ENCODE measurements around the gene MT1F. TPM values are rescaled to one million over a fixed set of nuclear protein-coding genes. Genes with fewer than 3 reads are reported as not detected.

Gene MT1F
- total RNA-seq, 1 donor from 2014 or later: not detected

GRCh38 chr16:56682703-56683397 is 25.1 kb downstream of the MT1F start:
- Mint-ChIP-seq H3K4me3 (peak overlapping the region; percentile 89), H3K9me3 (peaks cover 10% of the 10 kb centered on the region), H3K27ac (no peak overlapping the region), H3K27me3 (ENCODE audit: insufficient read depth, low read depth) (peaks cover 12% of the 10 kb centered on the region), H3K36me3 (peaks cover 3% of the 10 kb centered on the region), H3K4me1 (peaks cover 22% of the 10 kb centered on the region)
- Histone ChIP-seq H3K4me1 (peaks cover 5% of the 10 kb centered on the region), H3K27me3 (peaks cover 68% of the 10 kb centered on the region), H3K9ac (no peak overlapping the region), H3K4me2 (peak overlapping the region; percentile 93), H3F3A (ENCODE audit: low read depth) (peaks cover 5% of the 10 kb centered on the region), H4K20me1 (ENCODE audit: low read depth) (no peaks in the 10 kb centered on the region), H3K27ac (no peak overlapping the region), H3K36me3 (no peaks in the 10 kb centered on the region), H3K9me3 (ENCODE audit: low read depth) (no peaks in the 10 kb centered on the region), H3K4me3 (peak overlapping the region; percentile 58), H2AFZ (replicated peaks) (peak overlapping the region; percentile 90), H3K79me2 (ENCODE audit: low read depth) (no peaks in the 10 kb centered on the region)
- DNase-seq (ENCODE audit: low spot score): no peak
- no peak for TF ChIP-seq EZH2 (IDR thresholded peaks at IDR 0.05)

GRCh38 chr16:56683424-56684172 is 25.8 kb downstream of the MT1F start:
- Histone ChIP-seq H2AFZ (replicated peaks) (no peak overlapping the region), H3K79me2 (ENCODE audit: low read depth) (no peaks in the 10 kb centered on the region), H4K20me1 (ENCODE audit: low read depth) (no peaks in the 10 kb centered on the region), H3K27me3 (peaks cover 61% of the 10 kb centered on the region), H3K4me1 (peaks cover 5% of the 10 kb centered on the region), H3K4me2 (peak overlapping the region; percentile 93), H3F3A (ENCODE audit: low read depth) (peaks cover 5% of the 10 kb centered on the region), H3K4me3 (no peak overlapping the region), H3K9ac (no peak overlapping the region), H3K9me3 (ENCODE audit: low read depth) (no peaks in the 10 kb centered on the region), H3K27ac (no peak overlapping the region), H3K36me3 (no peaks in the 10 kb centered on the region)
- peak overlapping the region; percentile 89 for H3K4me3 Mint-ChIP-seq
- peaks cover 22% of the 10 kb centered on the region for H3K4me1 Mint-ChIP-seq
- no peak overlapping the region for H3K27ac Mint-ChIP-seq
- H3K36me3 Mint-ChIP-seq: peaks cover 3% of the 10 kb centered on the region
- no peak for DNase-seq (ENCODE audit: low spot score)
- no peak for TF ChIP-seq EZH2phosphoT487 (IDR thresholded peaks at IDR 0.05)
- no peak for TF ChIP-seq EZH2 (IDR thresholded peaks at IDR 0.05)
- TF ChIP-seq CTCF (IDR thresholded peaks at IDR 0.05): no peak
- H3K9me3 Mint-ChIP-seq: peaks cover 14% of the 10 kb centered on the region
- H3K27me3 Mint-ChIP-seq (ENCODE audit: insufficient read depth, low read depth): peaks cover 17% of the 10 kb centered on the region

- H3K4me2 ChIP-seq: no peak overlapping the region
- H4K20me1 ChIP-seq (ENCODE audit: low read depth): no peaks in the 10 kb centered on the region
- H3K9me3 Mint-ChIP-seq: peaks cover 14% of the 10 kb centered on the region
These were observed 26.6 kb downstream of the MT1F start for GRCh38 chr16:56684256-56684925.

More at GRCh38 chr16:56684256-56684925, 26.6 kb downstream of the MT1F start:
- Histone ChIP-seq H3K9me3 (ENCODE audit: low read depth) (no peaks in the 10 kb centered on the region), H3K27ac (no peak overlapping the region), H3K36me3 (no peaks in the 10 kb centered on the region), H3K27me3 (peaks cover 53% of the 10 kb centered on the region), H2AFZ (replicated peaks) (no peak overlapping the region), H3K9ac (no peak overlapping the region), H3F3A (ENCODE audit: low read depth) (peaks cover 5% of the 10 kb centered on the region), H3K4me1 (peaks cover 5% of the 10 kb centered on the region), H3K79me2 (ENCODE audit: low read depth) (no peaks in the 10 kb centered on the region), H3K4me3 (no peak overlapping the region)
- Mint-ChIP-seq H3K4me3 (peak overlapping the region; percentile 89), H3K4me1 (peaks cover 24% of the 10 kb centered on the region), H3K27me3 (ENCODE audit: insufficient read depth, low read depth) (peaks cover 17% of the 10 kb centered on the region), H3K36me3 (peaks cover 3% of the 10 kb centered on the region), H3K27ac (no peak overlapping the region)
- TF ChIP-seq EZH2 (IDR thresholded peaks at IDR 0.05) (no peak), EZH2phosphoT487 (IDR thresholded peaks at IDR 0.05) (no peak), CTCF (IDR thresholded peaks at IDR 0.05) (no peak)
- no peak for DNase-seq (ENCODE audit: low spot score)

Measured in neural progenitor cell (in vitro differentiated cells).